Measurements from ENCODE around the gene FZD2. TPM values are rescaled to one million over a fixed set of nuclear protein-coding genes. Genes with fewer than 3 reads are reported as not detected.
A peak's percentile ranks its signal among the peaks of the same experiment; 100 is the strongest.

FZD2 gene
- total and polyA plus RNA-seq, 2 of the 8 experiments (the other 6 are each of a cell fraction or from before 2014, with no cell fraction given) = 17.6 to 86.7 TPM

GRCh38 chr17:44557651-44558285 is 484 bp downstream of the FZD2 start (continued):
- TF ChIP-seq RAD21 (IDR thresholded peaks at IDR 0.05 in 1 of 2, conservative IDR thresholded peaks at IDR 0.05 in 1 of 2; ENCODE audit: low read depth in 2 of 2, low read length in 2 of 2) (no peak), SIX5 (IDR thresholded peaks at IDR 0.05; ENCODE audit: low read depth, low read length) (no peak), MAFK (IDR thresholded peaks at IDR 0.05; ENCODE audit: low read depth, low read length) (no peak), YY1 (IDR thresholded peaks at IDR 0.05; ENCODE audit: low read depth, low read length) (no peak), TBP (IDR thresholded peaks at IDR 0.05; ENCODE audit: low read depth, low read length) (no peak), KDM4A (IDR thresholded peaks at IDR 0.05; ENCODE audit: low read depth, low read length, severe bottlenecking) (peak; percentile 87), RXRA (IDR thresholded peaks at IDR 0.05; ENCODE audit: insufficient read depth, low read depth, low read length) (no peak), CTBP2 (IDR thresholded peaks at IDR 0.05; ENCODE audit: borderline replicate concordance, insufficient read depth, insufficient read length, low read length) (peak; percentile 0), E2F6 (IDR thresholded peaks at IDR 0.05) (peak; percentile 72; the same call in 1 of the 2 replicates), SUZ12 (IDR thresholded peaks at IDR 0.05; ENCODE audit: low read length) (no peak; the same call in 1 of the 2 replicates), POLR2A (IDR thresholded peaks at IDR 0.05; ENCODE audit: control extremely low read depth in 1 of 2, low read depth in 2 of 2, low read length in 2 of 2) (peak in 1 of 2 experiments; percentile 44; a peak in 1 of 3 replicates), SIN3A (conservative IDR thresholded peaks at IDR 0.05 in 1 of 2, IDR thresholded peaks at IDR 0.05 in 1 of 2; ENCODE audit: low read depth in 1 of 2, low read length in 2 of 2) (no peak), RFX5 (IDR thresholded peaks at IDR 0.05; ENCODE audit: borderline replicate concordance, low read depth, low read length) (no peak), NRF1 (IDR thresholded peaks at IDR 0.05; ENCODE audit: low read depth, low read length) (no peak), POU5F1 (IDR thresholded peaks at IDR 0.05; ENCODE audit: low read depth, low read length) (no peak), ATF3 (IDR thresholded peaks at IDR 0.05; ENCODE audit: insufficient read depth, low read depth, low read length) (no peak), PHF8 (conservative IDR thresholded peaks at IDR 0.05; ENCODE audit: low read depth, low read length) (0 out of 2 replicates have a peak, but pooled peaks have one; percentile 18), BRCA1 (IDR thresholded peaks at IDR 0.05; ENCODE audit: low read depth, low read length) (no peak), ASH2L (IDR thresholded peaks at IDR 0.05; ENCODE audit: low read length) (no peak), HDAC2 (IDR thresholded peaks at IDR 0.05; ENCODE audit: borderline replicate concordance in 1 of 2, low read depth in 2 of 2, low read length in 2 of 2) (no peak), SP1 (IDR thresholded peaks at IDR 0.05; ENCODE audit: low read depth, low read length) (no peak)

All from H1 (cell line).